H1 (cell line): ENCODE measurements around the gene PAEP.

Experiments
- BACH1 ChIP-seq: IDR thresholded peaks from 2 replicates; pipeline ENCODE4 v1.6.1; 2012; ENCODE audit warnings: low read length, improper control_type of control experiment
- POLR2AphosphoS5 ChIP-seq: IDR thresholded peaks from 2 replicates; pipeline ENCODE4 v1.6.1; 2011; ENCODE audit warnings: low read depth, low read length
- RAD21 ChIP-seq, 2 experiments: IDR thresholded peaks in 1 of 2; conservative IDR thresholded peaks in 1 of 2; 2 replicates each; pipeline ENCODE4 v1.6.1; 2011; ENCODE audit warnings: low read depth in 2 of 2, low read length in 2 of 2, improper control_type of control experiment in 1 of 2, inconsistent platforms in 1 of 2, mild to moderate bottlenecking in 1 of 2, moderate library complexity in 1 of 2

- no peak for TF ChIP-seq POLR2AphosphoS5
- TF ChIP-seq BACH1: no peak
- no peak for TF ChIP-seq RAD21 (IDR thresholded peaks at IDR 0.05 in 1 of 2, conservative IDR thresholded peaks at IDR 0.05 in 1 of 2; ENCODE audit: low read depth in 2 of 2, low read length in 2 of 2)
Observed at GRCh38 chr9:135591506-135592330, 30.2 kb downstream of the PAEP start.
